AML-193 (cell line): ENCODE data around the gene SNCB.

Experiments used
- DNase-seq, 2 experiments: peaks; one replicate each; lab custom pipeline; 2025; lab: John Stamatoyannopoulos, UW

The SNCB gene

DNA sequence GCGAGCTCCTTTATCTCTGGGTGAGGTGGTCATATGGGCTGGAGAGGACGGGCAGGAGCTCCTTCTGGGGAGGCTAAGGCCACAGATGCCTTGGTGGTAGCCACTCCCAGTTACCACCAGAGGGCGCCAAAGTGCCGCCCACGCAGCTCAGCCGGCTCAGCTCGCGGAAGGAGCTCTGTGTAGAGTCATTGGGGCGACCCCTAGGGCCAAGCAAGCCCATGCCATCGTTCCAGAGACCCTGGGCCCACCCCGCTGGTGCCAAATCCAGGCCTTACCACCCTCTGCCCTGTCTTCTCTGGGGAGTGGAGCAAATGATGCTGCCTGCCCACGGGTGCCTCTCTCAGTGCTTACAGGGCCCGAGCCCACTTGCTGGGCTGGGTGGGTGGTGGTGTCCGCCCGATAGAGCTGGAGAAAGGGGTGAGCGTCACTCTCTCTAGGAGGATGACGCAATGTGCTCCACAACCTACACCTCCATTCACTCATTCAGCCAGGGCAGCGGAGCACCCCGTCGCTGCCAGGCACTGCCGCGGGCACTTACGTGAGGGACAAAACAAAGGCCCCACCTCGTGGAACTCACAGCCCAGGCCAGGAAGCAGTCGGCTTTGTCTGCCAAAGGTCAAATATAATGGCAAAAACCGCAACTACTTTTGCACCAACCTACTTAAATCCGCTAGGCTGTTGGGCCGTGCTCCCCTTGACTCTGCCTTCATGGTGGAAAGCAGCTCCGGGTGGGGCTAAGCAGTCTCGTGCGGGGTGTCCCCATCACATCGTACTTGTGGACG is 30.7 kb upstream of the SNCB start:
- peak; percentile 42 to 64 for DNase-seq

DNA sequence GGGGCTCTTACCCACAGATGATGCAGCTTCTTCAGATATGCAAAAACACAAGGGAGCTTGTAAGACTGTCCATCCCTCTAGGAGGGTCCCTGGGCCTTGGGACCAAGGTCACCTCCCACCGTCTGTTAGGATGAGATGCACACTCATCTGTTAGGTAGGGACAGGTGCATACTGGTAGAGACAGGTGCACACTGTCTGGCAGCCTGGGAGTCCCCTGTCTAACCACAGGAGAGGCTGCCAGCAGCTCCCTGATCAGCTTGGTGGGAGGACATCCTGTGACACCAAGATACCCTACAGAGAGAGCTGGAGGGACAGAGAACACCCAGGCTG is 30.2 kb upstream of the SNCB start:
- no peak for DNase-seq

DNA sequence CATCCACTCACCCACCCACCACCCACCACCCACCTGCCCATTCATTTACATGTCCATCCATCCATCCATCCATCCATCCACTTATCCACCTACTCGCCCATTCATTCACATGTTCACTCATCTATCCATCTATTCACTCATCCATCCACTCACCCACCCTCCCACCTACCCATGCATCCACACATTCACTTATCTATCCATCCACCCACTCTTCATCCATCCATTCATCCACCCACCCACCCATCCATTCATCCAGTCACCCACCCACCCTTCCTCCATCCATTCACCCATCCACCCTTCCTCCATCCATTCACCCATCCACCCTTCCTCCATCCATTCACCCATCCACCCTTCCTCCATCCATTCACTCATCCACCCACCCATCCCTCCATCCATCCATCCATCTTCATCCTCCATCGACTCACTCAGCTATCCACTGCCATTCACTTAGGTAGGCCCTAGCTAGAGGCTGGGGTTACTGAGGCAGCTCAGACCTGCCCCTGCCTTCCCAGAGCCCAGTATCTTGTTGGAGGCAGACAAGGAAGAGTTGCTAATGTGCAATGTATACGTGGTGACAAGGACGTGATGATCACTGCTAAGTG is 29.6 kb upstream of the SNCB start:
- DNase-seq, result no peak

DNA sequence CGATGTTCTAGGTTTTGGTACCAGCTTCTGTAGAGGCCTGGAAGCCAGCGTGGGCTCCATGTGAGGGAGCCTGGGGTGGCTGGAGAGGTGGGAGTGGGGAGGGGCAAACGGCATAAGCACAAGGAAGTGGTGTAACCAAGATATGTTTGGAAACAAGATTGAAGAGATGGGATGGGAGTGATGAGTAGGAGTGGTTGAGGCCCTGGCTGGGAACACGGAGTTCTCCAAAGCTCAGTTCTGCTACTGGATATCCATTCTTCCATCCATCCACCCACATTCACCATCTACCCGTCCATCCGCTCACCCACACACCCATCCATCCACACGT is 29.1 kb upstream of the SNCB start:
- no peak for DNase-seq

DNA sequence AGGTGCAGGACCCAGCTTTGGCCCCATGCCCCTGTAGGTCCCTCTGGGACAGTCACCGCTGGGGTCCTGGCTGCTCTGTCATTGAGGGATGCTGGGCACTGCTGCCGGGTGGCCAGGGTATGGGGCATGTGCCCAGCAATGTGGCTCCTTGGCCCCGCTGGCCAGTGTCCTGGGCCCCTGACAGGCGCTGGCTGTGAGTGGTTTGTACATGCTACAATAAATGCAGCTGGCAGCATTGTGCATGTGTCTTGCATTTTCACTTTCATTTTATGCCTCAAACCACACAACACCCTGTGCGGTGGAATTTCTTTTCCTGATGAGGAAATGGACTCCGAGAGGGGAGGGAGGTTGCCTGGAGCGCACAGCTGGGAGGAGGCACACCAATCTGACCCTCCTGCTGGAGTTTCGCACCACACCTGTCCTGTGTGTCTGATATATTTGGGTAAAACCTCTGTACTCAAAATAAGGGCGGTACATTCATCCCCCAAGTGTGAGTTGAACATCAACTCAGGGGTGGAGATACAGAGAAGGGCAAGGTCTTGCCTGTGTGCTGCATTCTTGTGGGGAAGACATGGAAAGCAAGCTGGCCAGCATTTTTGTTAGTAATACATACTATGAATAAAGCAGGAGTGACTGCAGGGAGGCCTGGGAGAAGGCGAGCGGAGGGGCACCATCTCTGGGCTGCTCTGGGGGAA is 28.6 kb upstream of the SNCB start:
- DNase-seq, result peak; percentile 9 to 10

DNA sequence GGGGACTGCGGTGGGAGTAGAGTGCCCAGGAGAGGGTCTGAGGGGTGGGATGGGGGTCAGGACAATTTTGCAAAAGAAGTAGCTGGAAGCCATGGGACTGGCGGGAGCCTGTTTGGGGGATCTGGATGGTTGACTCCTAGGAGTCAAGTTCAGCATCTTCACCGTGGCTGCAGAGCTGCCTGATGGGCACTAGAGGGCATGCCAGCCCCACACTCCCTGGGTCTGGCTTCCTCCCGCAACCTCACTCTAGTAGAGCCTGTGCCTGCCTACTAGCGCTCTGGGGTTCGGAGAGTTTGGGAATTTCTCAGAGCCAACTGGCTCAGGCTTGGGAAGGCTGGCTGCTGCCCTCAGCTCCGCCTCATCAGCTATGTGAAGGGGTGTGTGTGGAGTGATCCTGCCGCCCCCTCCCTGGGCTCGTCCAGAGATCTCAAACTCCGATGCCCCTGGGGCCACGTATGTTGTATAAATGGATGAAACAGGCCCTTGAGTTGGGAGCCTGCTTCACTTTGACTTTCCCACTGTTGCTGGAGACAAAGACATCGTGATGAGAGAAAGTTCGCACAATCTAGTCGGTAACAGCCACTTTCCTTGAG is 27.8 kb upstream of the SNCB start:
- peak; percentile 45 to 52 for DNase-seq

DNA sequence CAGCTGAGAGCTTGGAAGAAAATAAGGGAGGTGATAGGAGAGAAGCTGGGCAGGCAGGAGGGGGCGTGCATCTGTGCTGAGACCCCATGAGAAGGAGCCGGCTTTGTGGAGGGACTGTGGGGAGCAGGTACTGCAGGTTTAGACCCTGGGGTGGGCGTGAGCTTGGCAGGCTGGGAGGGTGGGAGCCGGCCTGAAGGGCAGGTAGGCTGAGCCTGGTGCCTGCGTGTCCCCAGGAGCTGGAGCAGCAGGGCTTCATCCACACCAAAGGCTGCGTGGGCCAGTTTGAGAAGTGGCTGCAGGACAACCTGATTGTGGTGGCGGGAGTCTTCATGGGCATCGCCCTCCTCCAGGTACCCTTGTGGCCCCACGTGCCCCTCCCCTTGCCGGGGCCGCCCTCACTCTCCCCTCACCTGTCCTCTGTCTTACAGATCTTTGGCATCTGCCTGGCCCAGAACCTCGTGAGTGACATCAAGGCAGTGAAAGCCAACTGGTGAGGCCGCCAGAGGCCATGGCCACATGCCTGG is 26.2 kb upstream of the SNCB start:
- DNase-seq, result no peak

DNA sequence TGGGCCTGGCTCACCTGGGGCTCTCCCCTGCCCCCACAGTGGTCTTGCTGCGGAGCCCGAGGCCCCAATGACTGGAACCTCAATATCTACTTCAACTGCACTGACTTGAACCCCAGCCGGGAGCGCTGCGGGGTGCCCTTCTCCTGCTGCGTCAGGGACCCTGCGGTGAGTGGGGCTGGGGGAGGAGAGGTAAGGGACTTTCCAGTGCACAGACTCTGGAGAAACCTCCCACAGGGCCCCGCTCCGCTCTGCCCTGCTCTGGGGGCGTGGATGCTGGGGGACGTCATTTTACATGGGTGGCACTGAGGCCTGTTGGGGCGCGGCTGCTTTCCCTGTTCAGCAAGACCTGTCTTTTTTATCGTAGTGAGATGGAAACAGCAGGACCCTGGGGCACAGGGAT is 24.5 kb upstream of the SNCB start:
- DNase-seq, result no peak

DNA sequence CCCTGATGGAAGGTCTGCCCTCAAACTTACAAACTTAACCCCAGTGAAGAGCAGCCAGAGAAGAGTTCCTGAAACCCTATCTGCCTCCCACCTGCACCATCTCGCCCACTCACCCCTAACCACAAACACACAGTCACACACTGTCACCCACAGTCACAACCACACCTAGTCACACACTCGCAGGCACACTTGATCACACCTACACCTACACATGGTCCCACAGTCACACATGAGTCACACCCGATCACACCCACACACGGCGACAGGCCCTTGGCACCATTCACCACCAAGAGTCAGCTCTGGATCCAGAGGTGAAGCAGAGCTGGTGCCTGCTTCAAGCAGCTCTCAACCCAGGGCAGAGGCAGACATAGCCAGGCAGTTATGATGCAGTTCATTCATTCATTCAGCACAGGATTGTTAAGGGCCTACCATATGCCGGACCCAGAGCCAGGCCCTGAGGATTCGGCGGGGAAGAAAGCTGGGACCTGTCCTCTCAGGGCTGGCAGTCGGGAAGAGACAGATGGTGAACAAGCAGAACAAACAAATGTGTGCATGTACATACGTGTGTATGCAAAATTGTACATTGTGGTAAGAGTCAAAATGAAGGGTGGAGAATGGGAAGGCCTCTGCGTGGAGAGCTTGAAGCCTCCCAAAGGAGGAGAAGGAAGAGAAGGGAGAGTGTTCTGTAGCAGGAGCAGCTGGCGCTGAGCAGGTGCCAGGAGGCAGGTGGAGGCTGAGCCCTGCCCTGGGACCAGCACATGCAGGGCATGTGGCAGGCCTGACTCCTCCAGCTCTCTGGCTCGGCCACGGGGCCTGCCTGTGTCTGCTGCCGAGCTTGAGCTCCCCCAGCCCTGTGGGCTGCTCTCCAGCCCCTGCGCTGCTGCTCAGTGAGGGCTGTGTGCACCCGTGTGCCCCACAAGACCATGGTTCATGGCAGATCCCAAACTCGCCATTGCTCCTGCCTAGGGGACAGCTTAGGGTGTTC is 23.4 kb upstream of the SNCB start:
- DNase-seq, result no peak

DNA sequence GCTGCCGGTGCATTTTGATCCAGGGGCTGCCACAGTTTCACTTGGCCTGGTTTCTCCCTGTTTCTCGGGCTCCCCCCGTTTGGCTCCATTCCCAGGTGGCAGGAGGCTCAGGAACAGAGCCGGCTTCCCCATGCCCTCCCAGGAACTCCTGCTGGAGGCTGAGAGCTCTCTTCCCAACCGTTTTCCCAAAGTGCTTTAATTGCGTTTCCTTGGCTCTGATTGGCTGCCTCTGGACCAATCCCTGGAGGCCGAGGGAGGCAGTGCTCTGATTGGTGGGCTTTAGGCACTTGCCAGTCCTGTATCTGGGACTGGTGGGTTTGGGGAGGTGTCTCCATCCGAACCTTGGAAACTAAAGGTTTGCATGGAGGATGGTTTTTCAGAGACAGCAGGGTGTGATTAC is 21.8 kb upstream of the SNCB start:
- no peak for DNase-seq

DNA sequence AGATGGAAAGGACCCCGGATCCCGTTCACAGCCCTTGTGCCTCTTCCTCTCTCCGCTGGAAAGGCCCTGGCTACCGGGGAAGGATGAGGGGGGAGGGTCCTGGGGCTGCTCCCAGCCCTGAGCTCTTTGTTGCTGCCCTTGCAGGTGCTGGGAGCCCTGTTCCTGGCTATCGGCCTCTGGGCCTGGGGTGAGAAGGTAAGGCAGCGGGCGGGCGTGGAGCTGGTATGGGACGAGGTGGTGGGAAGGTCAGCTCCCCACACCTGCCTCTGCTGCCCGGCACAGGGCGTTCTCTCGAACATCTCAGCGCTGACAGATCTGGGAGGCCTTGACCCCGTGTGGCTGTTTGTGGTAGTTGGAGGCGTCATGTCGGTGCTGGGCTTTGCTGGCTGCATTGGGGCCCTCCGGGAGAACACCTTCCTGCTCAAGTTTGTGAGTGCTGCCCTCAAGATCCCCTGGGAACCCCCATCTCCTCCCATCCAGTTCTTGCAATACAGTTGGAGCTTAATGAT is 21.2 kb upstream of the SNCB start:
- DNase-seq, result no peak

DNA sequence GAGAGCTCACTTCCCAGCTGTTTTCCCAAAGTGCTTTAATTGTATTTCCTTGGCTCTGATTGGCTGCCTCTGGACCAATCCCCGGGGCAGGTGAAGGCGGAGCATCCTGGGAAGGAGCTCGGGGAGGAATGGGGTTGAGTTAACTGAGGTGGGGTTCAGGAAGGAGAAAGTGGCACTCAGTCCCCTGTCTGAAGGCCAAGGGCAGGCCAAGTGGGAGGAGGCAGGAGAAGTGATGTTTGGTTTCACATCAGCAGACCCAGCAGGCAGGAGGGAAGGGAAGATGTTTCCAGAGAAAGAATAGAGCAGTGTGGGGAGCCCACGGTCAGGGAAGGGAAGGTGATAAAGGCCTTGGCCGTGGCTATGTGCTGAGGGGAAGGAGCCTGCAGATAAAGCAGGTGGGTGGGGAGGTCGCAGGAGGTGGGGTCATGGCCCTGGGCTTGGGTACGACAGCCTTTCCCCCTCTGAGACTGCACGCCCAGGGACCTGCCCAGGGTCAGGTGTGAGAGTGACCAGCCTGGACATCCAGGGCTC is 20.1 kb upstream of the SNCB start:
- no peak for DNase-seq

DNA sequence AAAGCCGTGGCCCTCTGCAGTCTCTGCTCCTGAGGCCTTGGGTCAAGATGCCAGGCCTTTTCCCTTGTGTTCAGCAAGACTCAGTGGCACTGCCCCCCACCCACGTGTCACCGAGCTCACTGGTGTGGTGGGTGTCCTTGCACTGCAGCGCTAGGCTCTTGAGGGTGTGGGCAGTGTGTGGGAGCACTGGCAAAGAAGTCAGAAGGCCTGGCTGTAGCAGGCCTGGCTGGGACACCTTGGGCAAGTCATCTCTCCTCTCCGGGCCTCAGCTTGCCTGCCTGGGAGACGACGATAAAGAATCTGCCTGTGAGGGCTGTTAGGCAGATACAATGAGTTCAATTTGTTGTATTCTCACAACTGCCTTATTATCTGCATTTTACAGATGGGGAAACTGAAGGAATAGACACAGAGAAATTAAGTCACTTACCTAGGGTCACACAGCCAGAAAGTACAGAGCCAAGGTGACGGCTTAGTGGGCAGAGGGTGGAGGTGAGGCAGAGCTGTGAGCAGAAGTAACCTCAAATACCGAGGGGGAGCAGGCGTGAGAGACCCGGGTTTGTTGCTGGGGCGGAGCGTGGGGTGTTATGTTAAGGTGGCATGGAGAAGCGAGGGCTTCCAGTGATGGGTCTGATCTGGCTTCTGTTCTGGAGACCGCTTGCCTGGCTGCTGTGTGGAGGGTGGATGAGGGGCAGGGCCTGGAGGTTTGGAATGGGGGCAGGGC is 18.3 kb upstream of the SNCB start:
- no peak for DNase-seq

DNA sequence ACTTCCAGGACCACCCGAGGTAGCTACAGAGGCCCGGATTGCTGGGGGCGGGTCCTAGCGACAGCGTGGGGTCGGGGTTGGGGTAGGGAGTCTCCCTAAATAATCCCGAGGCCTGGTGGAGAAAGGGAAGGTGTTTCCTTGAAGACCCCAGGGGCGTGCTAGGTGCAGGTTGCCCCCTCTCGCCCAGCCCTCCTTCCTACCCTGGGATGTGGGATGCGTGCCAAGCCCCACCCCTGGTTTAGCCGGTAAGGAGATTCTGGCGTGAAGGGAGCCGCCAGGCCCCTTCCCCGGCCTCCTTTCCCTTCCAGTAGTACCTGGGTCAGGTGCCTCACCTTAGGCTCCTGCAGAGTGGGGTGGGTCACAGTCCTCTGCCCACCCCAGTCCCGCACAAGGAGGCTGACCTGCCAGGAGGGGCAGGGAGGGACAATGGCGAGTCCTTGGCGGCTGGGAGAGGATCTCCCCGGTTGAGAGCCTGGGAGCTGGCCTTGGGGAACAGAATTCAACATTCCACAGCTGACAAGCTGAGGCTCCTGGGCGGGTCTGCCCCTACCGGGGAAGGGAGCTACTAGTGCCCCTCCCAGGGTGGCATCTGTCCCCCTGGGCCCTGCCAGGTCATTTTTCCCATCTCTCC is 17.6 kb upstream of the SNCB start:
- no peak for DNase-seq

DNA sequence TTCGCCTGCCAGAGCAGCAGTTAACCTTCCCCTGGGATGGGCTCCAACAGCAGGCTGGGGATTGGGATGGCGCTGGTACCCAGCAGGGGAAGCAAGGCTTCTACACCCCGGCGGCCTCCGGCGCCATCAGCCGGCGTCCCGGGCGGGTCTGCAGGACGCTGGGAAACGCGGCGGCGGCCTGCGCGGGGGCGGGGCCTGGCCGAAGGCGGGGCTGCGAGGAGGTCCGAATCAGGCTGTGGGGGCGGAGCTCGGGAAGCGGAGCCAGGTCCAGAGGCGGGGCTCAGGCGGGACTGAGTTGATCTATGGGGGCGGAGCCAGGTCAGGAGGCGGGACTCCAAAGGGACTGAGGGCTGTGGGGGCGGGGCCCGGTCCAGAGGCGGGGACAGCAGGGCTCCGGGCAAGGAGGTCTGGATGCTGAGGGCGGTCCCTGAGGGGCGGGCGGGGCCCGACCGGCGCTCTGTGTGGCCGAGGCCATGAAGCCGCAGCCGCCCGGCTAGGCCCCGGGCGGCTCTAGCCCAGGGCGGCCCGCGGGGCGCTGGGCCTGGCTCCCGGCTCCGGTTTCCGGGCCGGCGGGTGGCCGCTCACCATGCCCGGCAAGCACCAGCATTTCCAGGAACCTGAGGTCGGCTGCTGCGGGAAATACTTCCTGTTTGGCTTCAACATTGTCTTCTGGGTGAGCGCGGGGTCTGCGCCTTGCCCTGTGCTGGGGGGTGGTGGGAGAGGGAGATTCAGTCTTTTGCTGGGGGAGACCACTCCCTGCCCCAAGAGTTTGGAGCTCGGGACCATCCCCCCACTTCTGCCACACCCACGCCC is 16.9 kb upstream of the SNCB start, which contains the start of gene TSPAN17:
Gene TSPAN17 (plus strand): TSS at position 455 of the 813 bp plus-strand sequence. CDS start 132 bp downstream, at position 587.
- peak; percentile 94 to 95 for DNase-seq

DNA sequence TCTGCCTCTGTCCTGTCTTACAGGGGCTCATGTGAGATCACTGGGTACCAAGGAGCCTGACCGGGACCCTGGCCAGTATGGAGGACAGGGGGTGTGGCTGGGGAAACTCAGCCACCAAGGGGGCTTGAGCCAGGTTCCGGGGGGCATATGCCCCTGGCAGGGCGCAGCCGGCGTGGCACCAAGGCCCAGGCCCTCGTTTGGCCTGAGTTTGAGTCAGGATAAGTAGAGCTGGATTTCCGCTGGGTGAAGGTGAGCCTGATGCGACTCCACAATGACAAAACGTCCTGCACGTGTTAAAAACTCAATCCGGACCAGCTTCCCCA is 16.3 kb upstream of the SNCB start:
- DNase-seq, result no peak

DNA sequence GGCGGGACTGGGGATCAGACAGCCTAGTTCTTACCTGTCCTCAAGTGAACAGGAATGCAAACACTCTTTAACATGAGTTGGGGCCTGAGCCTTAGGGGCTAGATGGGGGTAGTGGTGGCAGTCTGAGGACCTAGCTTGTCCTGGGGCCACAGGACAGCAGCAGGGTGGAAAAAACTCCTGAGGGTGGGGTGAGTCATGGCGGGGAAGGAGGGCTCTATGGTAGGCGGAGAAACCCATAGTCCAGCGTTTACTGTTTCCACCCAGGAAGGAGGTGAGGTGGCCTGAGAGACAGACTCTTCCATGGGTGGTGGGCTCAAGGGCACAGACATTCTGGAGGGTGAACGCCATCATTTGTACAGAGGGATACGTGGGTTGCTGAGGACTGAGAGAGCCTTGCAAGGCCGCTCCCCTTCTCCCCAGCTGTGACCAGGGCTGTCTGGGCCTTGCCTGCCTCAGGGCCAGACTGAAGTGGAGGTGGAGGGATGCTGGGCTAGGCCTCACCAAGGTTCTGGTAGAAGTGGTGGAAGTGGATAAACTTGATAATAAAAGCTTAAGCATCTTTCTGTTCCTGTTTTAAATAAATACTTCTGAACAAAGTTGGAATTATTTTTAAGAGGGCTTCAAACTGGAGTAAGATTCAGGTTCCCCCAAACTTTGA is 15.8 kb upstream of the SNCB start:
- no peak for DNase-seq

DNA sequence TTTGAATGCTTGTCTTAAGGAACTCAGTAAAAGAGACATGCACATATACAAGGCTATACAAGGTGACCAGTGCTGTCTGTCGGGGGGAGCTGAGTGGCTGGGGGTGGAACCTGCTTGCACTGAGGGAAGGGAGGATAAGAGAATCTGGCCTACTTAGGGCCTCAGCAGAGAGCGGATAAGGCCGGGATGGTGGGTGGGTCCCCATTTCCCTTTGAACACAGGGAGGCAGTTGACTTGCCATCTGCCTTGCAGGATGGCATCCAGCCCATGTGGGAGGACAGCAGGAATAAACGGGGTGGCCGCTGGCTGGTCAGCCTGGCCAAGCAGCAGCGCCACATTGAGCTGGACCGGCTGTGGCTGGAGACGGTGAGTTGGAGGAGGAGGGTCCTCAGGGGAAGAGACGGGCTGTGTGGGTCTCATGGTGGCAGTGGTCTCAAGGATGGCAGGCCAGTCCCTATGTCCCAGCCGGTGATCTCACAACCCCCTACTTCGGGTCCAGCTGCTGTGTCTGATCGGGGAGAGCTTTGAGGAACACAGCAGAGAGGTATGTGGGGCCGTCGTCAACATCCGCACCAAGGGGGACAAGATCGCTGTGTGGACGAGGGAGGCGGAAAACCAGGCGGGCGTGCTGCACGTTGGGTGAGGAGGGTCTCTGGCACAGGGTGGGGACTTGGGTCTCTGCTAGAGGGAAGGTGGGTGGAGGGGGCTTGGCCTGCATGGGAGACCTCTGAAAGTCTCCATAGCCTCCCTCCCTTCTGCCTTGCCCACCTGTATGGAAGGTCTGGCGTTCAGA is 14.7 kb upstream of the SNCB start:
- no peak for DNase-seq
